HG02852 (cell line): ENCODE results near the gene TGM4.
"Not testable (repeated sequence)": the region's sequence is repeated elsewhere in the genome, so short reads cannot be mapped to it uniquely, and the experiment has no call there.

ENCODE experiments used
- ATAC-seq: cut with Tn5 transposase; IDR thresholded peaks from one replicate; pipeline ENCODE4 v1.9.1; 2021; ENCODE audit warnings: mild to moderate bottlenecking, moderate library complexity; ENCODE audit not compliant: unreplicated experiment

TGM4 gene

GRCh38 chr3:44874308-44874707 lies at the start of gene TGM4:
Gene TGM4 (plus strand): TSS chr3:44874608. CDS start chr3:44874679, 71 bp downstream.
- no peak for ATAC-seq

- ATAC-seq = no peak
These were observed 49.0 kb upstream of the TGM4 start for GRCh38 chr3:44825264-44825925.

DNA sequence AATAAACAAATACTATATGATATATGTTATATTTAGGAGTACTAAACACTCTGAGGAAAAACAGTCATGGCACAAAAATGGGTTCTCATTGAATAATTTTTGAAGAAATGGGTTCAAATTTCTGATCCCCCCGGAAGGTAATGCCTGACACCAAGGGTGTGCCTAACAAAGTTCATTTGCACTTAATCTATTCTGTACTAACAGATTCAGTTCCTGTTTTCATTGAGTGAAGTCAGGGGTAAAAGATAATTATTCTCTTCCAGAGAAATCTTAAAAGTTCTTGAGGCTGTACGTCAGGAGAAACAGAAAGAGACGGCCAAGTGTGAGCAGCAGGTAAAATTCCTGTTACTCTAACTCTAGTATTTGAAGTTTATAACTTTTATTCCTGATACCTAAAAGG lies 47.2 kb upstream of the TGM4 start:
- no peak for ATAC-seq

DNA sequence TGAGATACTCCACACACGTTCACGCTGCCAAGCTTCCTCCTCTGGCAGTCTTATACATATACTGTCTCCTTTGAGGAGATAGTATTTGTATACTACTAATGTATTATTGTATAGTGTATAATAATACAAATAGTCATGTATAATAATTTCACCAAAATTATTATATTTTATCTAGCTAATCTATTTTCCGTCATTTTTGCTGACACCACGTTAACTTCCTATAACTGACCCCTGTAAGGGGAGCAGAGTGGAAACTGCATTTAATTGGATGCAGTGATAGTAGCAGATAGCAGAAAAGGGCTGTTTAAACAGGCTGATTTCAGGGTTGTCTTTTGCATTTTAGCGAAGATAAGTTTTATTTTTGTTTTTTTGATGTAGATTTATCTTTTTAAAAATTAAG lies 43.2 kb upstream of the TGM4 start:
- no peak for ATAC-seq

DNA sequence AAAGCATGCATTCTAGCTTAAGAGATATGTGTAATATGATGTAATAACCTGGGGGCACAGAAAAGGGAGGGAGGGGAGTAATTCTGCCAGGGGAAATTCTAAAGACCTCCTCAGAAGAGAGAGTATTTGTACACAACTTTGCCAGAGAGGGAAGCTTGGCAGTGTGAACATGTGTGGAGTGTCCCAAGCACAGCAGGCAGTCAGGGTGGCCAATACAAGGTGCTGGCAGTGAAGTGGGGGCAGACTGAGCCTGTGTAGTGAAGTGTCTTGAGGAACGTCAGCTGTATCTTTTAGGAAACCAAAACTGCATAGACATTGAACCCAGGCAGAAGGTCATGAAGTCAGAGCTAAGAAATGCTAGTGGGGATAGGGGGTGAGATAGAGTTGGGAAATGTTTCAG lies 42.4 kb upstream of the TGM4 start:
- no peak for ATAC-seq

- no peak for ATAC-seq
These were observed 41.4 kb upstream of the TGM4 start for GRCh38 chr3:44832965-44833364.

DNA sequence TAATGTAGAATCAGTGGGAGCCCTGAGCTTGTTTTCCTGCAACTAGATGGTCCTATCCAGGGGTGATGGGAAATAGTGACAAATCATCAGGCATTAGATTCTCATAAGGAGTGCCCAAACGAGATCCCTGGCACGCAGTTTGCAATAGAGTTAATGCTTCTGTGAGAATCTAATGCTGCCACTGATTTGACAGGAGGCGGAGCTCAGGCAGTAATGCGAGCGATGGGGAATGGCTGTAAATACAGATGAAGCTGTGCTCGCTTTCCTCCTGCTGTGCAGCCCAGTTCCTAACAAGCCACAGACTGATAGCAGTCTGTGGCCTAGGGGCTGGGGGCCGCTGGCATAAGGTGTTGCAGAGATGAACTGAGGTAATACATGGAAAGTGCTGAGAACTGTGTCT lies 41.0 kb upstream of the TGM4 start:
- ATAC-seq = no peak

DNA sequence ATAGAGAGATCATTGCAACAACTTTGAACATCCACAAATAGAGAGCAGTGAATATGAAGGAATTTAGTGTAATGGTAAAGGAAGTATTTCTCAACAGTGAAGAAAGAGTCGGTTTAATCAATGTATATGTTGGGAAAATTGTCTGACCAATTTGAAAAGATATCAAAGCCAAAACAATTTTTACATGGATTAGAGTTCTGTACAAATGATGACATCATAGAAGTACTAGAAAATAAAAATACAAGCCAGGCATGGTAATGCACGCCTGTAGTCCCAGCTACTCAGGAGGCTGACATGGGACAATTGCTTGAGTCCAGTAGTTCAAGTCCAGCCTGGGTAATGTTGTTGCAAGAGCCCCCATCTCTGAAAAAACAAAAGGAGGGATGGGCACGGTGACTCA lies 38.7 kb upstream of the TGM4 start:
- ATAC-seq = no peak

GRCh38 chr3:44842376-44842775 lies 32.0 kb upstream of the TGM4 start:
- ATAC-seq = no peak

GRCh38 chr3:44845528-44846520 lies 28.6 kb upstream of the TGM4 start:
- ATAC-seq = no peak

DNA sequence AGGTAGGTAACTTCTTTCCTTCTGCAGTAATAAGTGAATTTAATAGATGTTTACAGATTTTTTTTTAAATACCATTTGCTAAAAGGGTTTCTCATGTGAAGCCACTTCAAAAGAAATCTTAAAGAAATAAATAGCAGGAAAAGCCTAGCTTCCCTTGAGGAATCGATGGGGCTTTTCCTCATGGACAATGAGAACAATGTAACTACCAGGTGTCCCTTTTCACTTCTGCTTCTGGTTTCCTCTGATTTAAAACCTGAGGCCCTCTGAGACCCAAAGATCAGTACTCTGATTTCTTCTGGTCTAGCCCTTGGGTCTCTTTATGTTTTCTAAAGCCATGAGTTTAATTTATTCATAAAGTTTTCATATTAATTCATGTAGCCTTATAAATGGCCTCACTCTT lies 25.8 kb upstream of the TGM4 start:
- no peak for ATAC-seq

GRCh38 chr3:44856663-44857062 lies 17.7 kb upstream of the TGM4 start:
- ATAC-seq = not testable (repeated sequence)

DNA sequence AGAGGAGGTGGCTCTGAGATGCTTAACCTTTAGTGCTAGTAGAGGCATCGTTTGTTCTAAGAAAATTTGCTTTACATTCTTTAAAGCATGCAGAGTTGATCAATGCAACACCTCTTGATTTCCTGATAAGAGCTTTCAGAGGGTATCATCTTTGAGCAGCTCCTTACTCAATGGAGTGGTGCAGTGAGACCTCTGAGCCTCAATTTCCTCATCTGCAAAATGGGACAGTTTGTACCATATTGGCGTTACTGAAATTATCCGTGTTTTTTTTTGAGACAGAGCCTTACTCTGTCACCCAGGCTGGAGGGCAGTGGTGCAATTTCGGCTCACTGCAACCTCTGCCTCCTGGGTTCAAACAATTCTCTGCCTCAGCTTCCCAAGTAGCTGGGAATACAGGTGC lies 14.3 kb upstream of the TGM4 start:
- no peak for ATAC-seq

DNA sequence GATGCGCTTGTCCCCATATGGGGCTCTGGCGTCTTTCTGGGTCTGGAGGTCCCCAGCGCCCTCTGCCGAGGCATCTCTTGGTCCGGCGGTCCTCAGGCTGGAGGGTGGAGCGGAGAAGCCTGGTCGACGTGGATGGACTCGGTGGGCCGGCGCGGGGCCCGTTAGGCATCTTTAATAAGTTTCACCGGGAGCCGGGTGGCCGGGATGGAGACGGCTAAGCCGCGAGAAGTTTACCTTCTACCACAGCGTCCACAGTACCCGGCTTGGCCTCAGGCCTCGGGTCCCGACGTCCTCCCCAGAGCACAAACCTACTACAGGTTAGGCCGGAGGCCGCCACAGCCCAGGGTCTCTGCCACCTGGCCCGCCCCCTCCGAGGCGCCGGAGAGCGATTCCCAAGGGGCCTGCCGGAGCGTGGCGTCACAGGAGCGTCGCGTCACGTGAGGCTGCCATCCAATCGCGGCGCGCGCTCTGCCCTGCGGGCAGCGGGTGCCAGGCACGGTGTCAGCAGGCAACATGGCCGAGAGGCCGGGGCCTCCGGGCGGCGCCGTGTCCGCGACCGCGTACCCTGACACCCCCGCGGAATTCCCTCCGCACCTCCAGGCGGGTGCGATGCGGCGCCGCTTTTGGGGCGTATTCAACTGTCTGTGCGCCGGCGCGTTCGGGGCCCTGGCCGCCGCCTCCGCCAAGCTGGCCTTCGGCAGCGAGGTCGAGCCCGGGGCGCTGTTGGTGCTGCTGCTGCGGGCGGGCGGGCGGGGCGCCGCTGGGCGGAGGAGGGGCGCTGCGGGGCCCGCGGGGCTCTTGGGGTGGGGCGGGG lies 12.8 kb upstream of the TGM4 start, which contains the start of gene TMEM42:
TMEM42 (plus strand) TSS at position 501 of the 814 bp plus-strand sequence; CDS start at position 514, 13 bp downstream.
- ATAC-seq = peak; percentile 96

DNA sequence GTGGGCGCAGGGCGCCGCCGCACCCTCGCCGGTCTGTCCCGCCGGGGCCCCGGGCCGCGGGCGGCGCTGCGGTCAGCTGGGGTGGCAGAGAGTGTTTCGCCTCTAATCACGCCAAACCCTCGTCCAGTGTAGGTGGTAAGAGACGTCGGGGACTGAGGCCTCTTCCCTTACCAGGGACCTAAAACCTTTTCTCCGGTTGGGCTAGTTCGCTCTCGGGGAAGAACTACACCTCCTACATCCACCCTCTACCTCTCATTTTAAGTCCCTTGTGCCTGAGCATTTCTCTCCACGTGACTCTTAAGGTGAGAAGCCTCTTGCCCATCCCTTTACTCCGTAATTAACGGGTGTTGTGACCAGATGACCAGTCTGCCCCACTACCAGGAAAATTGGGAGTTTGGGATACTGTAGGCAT lies 12.2 kb upstream of the TGM4 start:
- ATAC-seq = peak; percentile 33

DNA sequence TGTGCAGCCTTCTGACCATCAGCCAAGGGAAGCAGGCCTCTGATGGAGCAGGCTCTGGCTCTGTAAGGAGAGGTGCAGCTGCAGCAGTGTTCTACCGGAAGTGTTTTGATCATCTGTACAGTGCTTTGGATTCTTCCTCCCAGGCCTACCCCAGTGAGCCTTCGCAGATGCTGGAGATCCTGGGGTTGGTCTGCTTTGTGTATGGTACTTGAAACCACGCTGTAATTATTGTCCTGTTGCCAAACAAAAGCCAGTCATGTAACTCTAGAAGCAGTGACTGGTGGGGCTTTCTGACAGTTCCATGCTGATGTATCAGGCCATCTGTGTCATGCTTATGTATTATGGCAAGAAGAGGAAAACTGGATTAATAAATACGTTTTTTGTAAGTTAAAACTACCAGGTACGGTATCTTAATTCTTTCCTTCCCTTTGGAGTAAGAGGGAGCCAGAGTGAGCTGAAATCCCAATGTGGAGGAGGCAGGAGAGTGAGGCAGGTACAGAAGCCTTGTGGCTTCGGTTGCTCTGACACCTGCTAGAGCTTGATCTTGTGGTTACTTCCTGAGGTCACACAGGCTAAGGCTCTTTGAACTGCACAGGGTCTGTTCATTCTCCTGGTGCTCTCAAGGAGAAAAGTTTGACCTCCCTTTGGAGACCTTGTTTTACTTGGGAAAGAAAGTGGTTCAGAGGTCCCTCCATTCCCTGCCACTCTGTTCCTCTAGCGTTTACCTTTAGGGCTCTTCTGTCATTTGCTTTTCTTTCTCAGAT lies 9.0 kb upstream of the TGM4 start:
- ATAC-seq = no peak

GRCh38 chr3:44867421-44868111 lies 6.8 kb upstream of the TGM4 start:
- ATAC-seq = no peak

GRCh38 chr3:44870375-44871061 lies 3.9 kb upstream of the TGM4 start:
- ATAC-seq = no peak

- no peak for ATAC-seq
These were observed 1.2 kb downstream of the TGM4 start for GRCh38 chr3:44875596-44875995.
